PC-3 (cell line): ENCODE data around the gene CASQ2. TPM values are rescaled to one million over a fixed set of nuclear protein-coding genes. Genes with fewer than 3 reads are reported as not detected.

Experiments used
- ATAC-seq: fragments of 200-7000 bp; cut with Tn5 transposase; 2 replicates; pipeline ENCODE4 v1.9.1; 2020; ENCODE audit warnings: mild to moderate bottlenecking, moderate library complexity
- BruUV-seq: library from RNA; stranded (reverse); fragments of 400-500 nt; replicated peaks from 2 replicates; lab custom pipeline; 2021; lab: Mats Ljungman, UMichigan
- CTCF ChIA-PET: fragments of 300-600 bp; sonication (Branson Sonifier 250); formaldehyde crosslinking; loops from one replicate; lab custom pipeline; 2022; ENCODE audit warnings: antibody characterized with exemption; lab: Charles Lee
- POLR2A ChIA-PET: fragments of 300-600 bp; sonication (Branson Sonifier 250); formaldehyde crosslinking; loops from one replicate; lab custom pipeline; 2022; ENCODE audit warnings: antibody characterized with exemption; ENCODE audit not compliant: unreplicated experiment; lab: Charles Lee
- DNase-seq: peaks from one replicate; pipeline ENCODE4 v3.0.0-alpha.2; 2015
- H2AFZ ChIP-seq: fragments of 300-600 bp; sonication (generic); 2 replicates; pipeline ENCODE4 v1.6.0; 2016; ENCODE audit warnings: antibody characterized with exemption, low read length
- H3F3A ChIP-seq: fragments of 300-600 bp; sonication (generic); one replicate; pipeline ENCODE4 v1.6.0; 2017; ENCODE audit warnings: antibody characterized with exemption, low read length, control low read depth, mild to moderate bottlenecking; ENCODE audit not compliant: unreplicated experiment
- H3K27ac ChIP-seq: fragments of 300-600 bp; sonication (generic); 2 replicates; pipeline ENCODE4 v1.5.1; 2016; ENCODE audit warnings: mild to moderate bottlenecking, low read length
- H3K27me3 ChIP-seq: fragments of 300-600 bp; sonication (generic); 2 replicates; pipeline ENCODE4 v1.6.1; 2016; ENCODE audit warnings: low read length, mixed read lengths
- H3K36me3 ChIP-seq: fragments of 300-600 bp; sonication (generic); 2 replicates; pipeline ENCODE4 v1.6.1; 2016; ENCODE audit warnings: low read depth, mixed run types, low read length, mixed read lengths
- H3K4me1 ChIP-seq: fragments of 300-600 bp; sonication (generic); 2 replicates; pipeline ENCODE4 v1.5.1; 2016; ENCODE audit warnings: low read length; ENCODE audit not compliant: insufficient read depth
- H3K4me2 ChIP-seq: fragments of 300-600 bp; sonication (generic); 2 replicates; pipeline ENCODE4 v1.6.0; 2016; ENCODE audit warnings: low read length
- H3K4me3 ChIP-seq: fragments of 300-600 bp; sonication (generic); 2 replicates; pipeline ENCODE4 v1.5.1; 2016; ENCODE audit warnings: mild to moderate bottlenecking, low read length, mixed read lengths
- H3K79me2 ChIP-seq: fragments of 300-600 bp; sonication (generic); 2 replicates; pipeline ENCODE4 v1.6.1; 2017; ENCODE audit warnings: low read length, mixed read lengths
- H3K9ac ChIP-seq: fragments of 300-600 bp; sonication (generic); 2 replicates; pipeline ENCODE4 v1.6.0; 2016; ENCODE audit warnings: mild to moderate bottlenecking, low read length
- H3K9me2 ChIP-seq: fragments of 300-600 bp; sonication (generic); replicated peaks from 2 replicates; pipeline ENCODE4 v1.6.1; 2016; ENCODE audit warnings: mixed run types, low read length, mixed read lengths
- H3K9me3 ChIP-seq: fragments of 300-600 bp; sonication (generic); 2 replicates; pipeline ENCODE4 v1.6.1; 2016; ENCODE audit warnings: low read length, mixed read lengths
- H4K20me1 ChIP-seq: fragments of 300-600 bp; sonication (generic); 2 replicates; pipeline ENCODE4 v1.6.1; 2016; ENCODE audit warnings: low read length, mixed read lengths
- EZH2 ChIP-seq: fragments of 300-600 bp; sonication (generic); IDR thresholded peaks from one replicate; pipeline ENCODE4 v1.6.1; 2017; ENCODE audit warnings: antibody characterized with exemption, mild to moderate bottlenecking, low read length; ENCODE audit not compliant: unreplicated experiment
- EZH2phosphoT487 ChIP-seq: fragments of 300-600 bp; sonication (generic); IDR thresholded peaks from 2 replicates; pipeline ENCODE4 v1.6.1; 2018; ENCODE audit warnings: mild to moderate bottlenecking, antibody characterized with exemption, low read length, borderline replicate concordance
- intact Hi-C: fragments of 100-400 bp; cut with micrococcal nuclease; formaldehyde crosslinking; loops from 2 replicates; pipeline ENCODE4 v1.9.0; 2023
- total RNA-seq: library from RNA; depleted of rRNA; stranded (reverse); fragments of >200 nt; gene quantifications from 2 replicates; pipeline ENCODE4 v1.2.3, GENCODE V29; 2014
- TF ChIP-seq, protein P1 (sequence below): fragments of 300-600 bp; sonication (generic); conservative IDR thresholded peaks from 2 replicates; pipeline ENCODE4 v1.5.1; 2017; ENCODE audit warnings: antibody characterized with exemption, low read depth, mild to moderate bottlenecking, low read length

CASQ2 gene
- total RNA-seq, 1 experiment from 2014 or later: not detected

DNA sequence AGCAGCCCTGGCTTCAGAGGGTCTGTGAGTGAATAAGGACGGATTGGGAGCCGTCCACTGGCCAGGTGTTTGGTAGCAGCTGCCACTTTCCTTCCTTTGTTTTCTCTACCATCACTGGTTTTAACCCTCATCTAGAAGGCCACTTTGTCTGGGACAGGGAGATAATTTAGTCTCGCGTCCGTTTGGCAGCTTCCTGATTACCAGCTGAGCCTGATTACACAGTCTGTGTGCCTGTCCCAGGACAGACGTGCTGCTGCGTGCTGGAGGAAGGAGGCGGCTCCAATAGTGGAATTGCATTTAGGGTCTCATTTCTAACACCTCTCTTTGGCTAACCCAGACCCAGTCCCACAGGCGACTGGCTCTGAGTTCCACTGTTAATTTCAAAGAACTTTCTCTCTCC lies 24.6 kb upstream of the CASQ2 start:
- Histone ChIP-seq H3K9ac (no peak overlapping the region), H3K4me3 (no peak overlapping the region), H3K4me2 (no peak overlapping the region), H3K9me3 (no peaks in the 10 kb centered on the region), H3K9me2 (no peaks in the 10 kb centered on the region), H3K79me2 (no peaks in the 10 kb centered on the region), H3K36me3 (no peaks in the 10 kb centered on the region), H2AFZ (no peak overlapping the region), H3K27me3 (no peaks in the 10 kb centered on the region), H3K4me1 (no peaks in the 10 kb centered on the region), H3F3A (no peaks in the 10 kb centered on the region), H3K27ac (no peak overlapping the region), H4K20me1 (no peaks in the 10 kb centered on the region)
- intact Hi-C loops: no loop called here
- TF ChIP-seq EZH2: no peak
- no peak for TF ChIP-seq EZH2phosphoT487
- TF ChIP-seq, protein P1, sequence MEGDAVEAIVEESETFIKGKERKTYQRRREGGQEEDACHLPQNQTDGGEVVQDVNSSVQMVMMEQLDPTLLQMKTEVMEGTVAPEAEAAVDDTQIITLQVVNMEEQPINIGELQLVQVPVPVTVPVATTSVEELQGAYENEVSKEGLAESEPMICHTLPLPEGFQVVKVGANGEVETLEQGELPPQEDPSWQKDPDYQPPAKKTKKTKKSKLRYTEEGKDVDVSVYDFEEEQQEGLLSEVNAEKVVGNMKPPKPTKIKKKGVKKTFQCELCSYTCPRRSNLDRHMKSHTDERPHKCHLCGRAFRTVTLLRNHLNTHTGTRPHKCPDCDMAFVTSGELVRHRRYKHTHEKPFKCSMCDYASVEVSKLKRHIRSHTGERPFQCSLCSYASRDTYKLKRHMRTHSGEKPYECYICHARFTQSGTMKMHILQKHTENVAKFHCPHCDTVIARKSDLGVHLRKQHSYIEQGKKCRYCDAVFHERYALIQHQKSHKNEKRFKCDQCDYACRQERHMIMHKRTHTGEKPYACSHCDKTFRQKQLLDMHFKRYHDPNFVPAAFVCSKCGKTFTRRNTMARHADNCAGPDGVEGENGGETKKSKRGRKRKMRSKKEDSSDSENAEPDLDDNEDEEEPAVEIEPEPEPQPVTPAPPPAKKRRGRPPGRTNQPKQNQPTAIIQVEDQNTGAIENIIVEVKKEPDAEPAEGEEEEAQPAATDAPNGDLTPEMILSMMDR: no peak
- CTCF ChIA-PET: no interaction called here
- ATAC-seq (no peak), DNase-seq (no peak)
- BruUV-seq: no TSS peak
- POLR2A ChIA-PET: no interaction called here

DNA sequence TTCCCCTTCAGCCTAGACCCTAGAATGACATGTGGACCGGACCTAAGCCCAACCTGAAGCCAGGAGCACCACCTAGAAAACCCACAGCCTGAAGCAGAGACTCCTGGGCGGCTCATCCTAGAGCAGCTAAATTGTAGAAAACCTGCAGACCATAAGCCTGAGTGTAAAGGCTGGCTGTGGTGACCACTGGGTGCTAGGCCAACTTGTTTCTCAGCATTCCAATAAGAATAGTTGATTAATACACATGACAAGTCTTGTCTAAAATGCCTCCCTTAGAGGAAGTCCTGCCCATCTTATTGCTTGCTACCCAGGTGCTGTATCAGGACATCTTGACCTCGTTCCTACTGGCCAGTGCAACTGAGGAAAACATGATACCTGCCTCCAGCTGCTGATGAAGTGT lies 23.3 kb upstream of the CASQ2 start:
- no peaks in the 10 kb centered on the region for H3K9me2 ChIP-seq
- H3K79me2 ChIP-seq: no peaks in the 10 kb centered on the region
- no peak overlapping the region for H2AFZ ChIP-seq
- H3K4me3 ChIP-seq: no peak overlapping the region
- no peak overlapping the region for H3K9ac ChIP-seq
- ATAC-seq (no peak), DNase-seq (no peak)
- no peak overlapping the region for H3K27ac ChIP-seq
- intact Hi-C loops: no loop called here
- no peaks in the 10 kb centered on the region for H3F3A ChIP-seq
- no peaks in the 10 kb centered on the region for H3K9me3 ChIP-seq
- no peaks in the 10 kb centered on the region for H3K36me3 ChIP-seq
- no peaks in the 10 kb centered on the region for H3K27me3 ChIP-seq
- H4K20me1 ChIP-seq: no peaks in the 10 kb centered on the region
- TF ChIP-seq EZH2phosphoT487 (no peak), EZH2 (no peak)
- TF ChIP-seq, protein P1: no peak
- no peak overlapping the region for H3K4me2 ChIP-seq
- BruUV-seq: no TSS peak
- CTCF ChIA-PET: no interaction called here
- H3K4me1 ChIP-seq: no peaks in the 10 kb centered on the region
- POLR2A ChIA-PET: no interaction called here

DNA sequence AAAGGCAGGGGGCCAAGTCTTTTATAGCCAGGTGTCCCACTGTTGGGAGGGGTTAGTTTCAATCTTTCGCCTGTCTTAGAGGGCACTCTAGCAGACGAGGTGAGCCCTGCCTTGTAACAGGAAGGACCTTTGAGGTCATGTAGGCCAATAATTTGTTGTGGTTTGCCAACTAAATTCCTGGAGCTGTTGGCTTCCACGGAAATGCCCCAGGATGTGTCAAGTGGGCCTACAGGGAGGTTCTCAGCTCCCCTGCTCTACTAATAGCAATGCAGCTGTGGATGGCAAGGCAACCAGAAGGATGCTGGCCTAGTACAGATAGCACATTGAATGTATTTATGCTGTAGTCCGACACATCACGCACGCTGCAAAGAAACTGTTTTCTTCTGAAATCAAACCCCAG lies 22.3 kb upstream of the CASQ2 start:
- Histone ChIP-seq H3K4me3 (no peak overlapping the region), H3K4me1 (no peaks in the 10 kb centered on the region), H3K4me2 (no peak overlapping the region), H3F3A (no peaks in the 10 kb centered on the region), H3K27me3 (no peaks in the 10 kb centered on the region), H3K9me3 (no peaks in the 10 kb centered on the region), H3K9ac (no peak overlapping the region), H4K20me1 (no peaks in the 10 kb centered on the region), H2AFZ (no peak overlapping the region), H3K9me2 (no peaks in the 10 kb centered on the region), H3K27ac (no peak overlapping the region), H3K79me2 (no peaks in the 10 kb centered on the region), H3K36me3 (no peaks in the 10 kb centered on the region)
- BruUV-seq: no TSS peak
- POLR2A ChIA-PET: no interaction called here
- no peak for DNase-seq
- TF ChIP-seq, protein P1: no peak
- TF ChIP-seq EZH2 (no peak), EZH2phosphoT487 (no peak)
- CTCF ChIA-PET: interaction anchor here (0.7 kb wide), 1 partner anchor 38 kb away, joined by 4 read pairs; no protein-coding TSS in a partner anchor
- no peak for ATAC-seq
- intact Hi-C loops: no loop called here
